Panc1 (cell line): Measurements from ENCODE around the gene OTOP2. TPM values are rescaled to one million over a fixed set of nuclear protein-coding genes. Genes with fewer than 3 reads are reported as not detected.

ENCODE experiments used
- ATAC-seq: fragments of 200-7000 bp; cut with Tn5 transposase; 2 replicates; pipeline ENCODE4 v1.9.1; 2020; ENCODE audit warnings: mild to moderate bottlenecking, moderate library complexity
- BruUV-seq: library from RNA; stranded (reverse); fragments of 400-500 nt; replicated peaks from 2 replicates; lab custom pipeline; 2021; lab: Mats Ljungman, UMichigan
- CTCF ChIA-PET: fragments of 300-600 bp; sonication (Branson Sonifier 250); formaldehyde crosslinking; loops from one replicate; lab custom pipeline; 2022; ENCODE audit warnings: antibody characterized with exemption; lab: Charles Lee
- POLR2A ChIA-PET: fragments of 300-600 bp; sonication (Branson Sonifier 250); formaldehyde crosslinking; loops from one replicate; lab custom pipeline; 2022; ENCODE audit warnings: antibody characterized with exemption; lab: Charles Lee
- DNase-seq: peaks from one replicate; pipeline ENCODE4 v3.0.0-alpha.2; 2010; ENCODE audit warnings: low read depth, low spot score
- H3K27ac ChIP-seq: 2 replicates; pipeline ENCODE4 v1.5.1; 2011; ENCODE audit warnings: mild to moderate bottlenecking, low read length, inconsistent platforms
- H3K27me3 ChIP-seq: fragments of 200-500 bp; sonication (Bioruptor generic); 2 replicates; pipeline ENCODE4 v1.6.0; 2014; ENCODE audit warnings: low read length, inconsistent platforms; ENCODE audit not compliant: control insufficient read depth, insufficient read depth
- H3K36me3 ChIP-seq: fragments of 200-500 bp; sonication (Bioruptor generic); 2 replicates; pipeline ENCODE4 v1.5.1; 2014; ENCODE audit warnings: inconsistent platforms, mild to moderate bottlenecking, low read length, moderate library complexity; ENCODE audit not compliant: control insufficient read depth, insufficient read depth
- H3K4me1 ChIP-seq: 2 replicates; pipeline ENCODE4 v1.5.1; 2011; ENCODE audit warnings: inconsistent platforms, mild to moderate bottlenecking, low read length, moderate library complexity; ENCODE audit not compliant: control insufficient read depth, insufficient read depth
- H3K4me3 ChIP-seq, 2 experiments: 2 replicates each; pipeline ENCODE4 v1.5.1; 2011 to 2012; ENCODE audit warnings: low read depth in 2 of 2, low read length in 2 of 2, mild to moderate bottlenecking in 2 of 2, inconsistent platforms in 1 of 2, moderate library complexity in 1 of 2
- H3K9me3 ChIP-seq: fragments of 200-500 bp; sonication (Bioruptor generic); 2 replicates; pipeline ENCODE4 v1.5.1; 2014; ENCODE audit warnings: low read depth, mild to moderate bottlenecking, inconsistent platforms, low read length, moderate library complexity; ENCODE audit not compliant: control insufficient read depth, insufficient read depth
- POLR2AphosphoS5 ChIP-seq: IDR thresholded peaks from 2 replicates; pipeline ENCODE4 v1.6.1; 2012; ENCODE audit warnings: mild to moderate bottlenecking, low read depth, low read length, moderate library complexity
- SIN3A ChIP-seq: IDR thresholded peaks from 2 replicates; pipeline ENCODE4 v1.6.1; 2012; ENCODE audit warnings: low read depth, mild to moderate bottlenecking, low read length, moderate library complexity, borderline replicate concordance; ENCODE audit not compliant: insufficient read depth
- TCF7L2 ChIP-seq: IDR thresholded peaks from 2 replicates; pipeline ENCODE4 v1.6.1; 2011; ENCODE audit warnings: mild to moderate bottlenecking, low read depth, low read length, inconsistent platforms
- in situ Hi-C: cut with HindIII; loops from 2 replicates; pipeline ENCODE4 v1.10.0; 2016; ENCODE audit warnings: low sequenced_read_pairs, low pct_unique_long_range_greater_than_20kb
- intact Hi-C: fragments of 100-400 bp; cut with micrococcal nuclease; formaldehyde crosslinking; loops from one replicate; pipeline ENCODE4 v1.10.0; 2022; ENCODE audit not compliant: unreplicated experiment
- total RNA-seq: library from RNA; stranded (reverse); gene quantifications from one replicate; pipeline ENCODE4 v1.2.1, GENCODE V29; 2021; ENCODE audit not compliant: unreplicated experiment
- TF ChIP-seq, protein P1 (sequence below), 2 experiments: IDR thresholded peaks; 2 replicates each; pipeline ENCODE4 v1.6.1; 2011 to 2012; ENCODE audit warnings: low read depth in 2 of 2, control low read depth in 1 of 2, low read length in 1 of 2, mild to moderate bottlenecking in 1 of 2, moderate library complexity in 1 of 2; ENCODE audit not compliant: insufficient read depth in 1 of 2
- TF ChIP-seq, protein P2 (sequence below): fragments of 450-650 bp; IDR thresholded peaks from 2 replicates; pipeline ENCODE4 v1.5.1; 2017; ENCODE audit warnings: mild to moderate bottlenecking

The OTOP2 gene
- total RNA-seq, 1 experiment from 2014 or later = not detected

DNA sequence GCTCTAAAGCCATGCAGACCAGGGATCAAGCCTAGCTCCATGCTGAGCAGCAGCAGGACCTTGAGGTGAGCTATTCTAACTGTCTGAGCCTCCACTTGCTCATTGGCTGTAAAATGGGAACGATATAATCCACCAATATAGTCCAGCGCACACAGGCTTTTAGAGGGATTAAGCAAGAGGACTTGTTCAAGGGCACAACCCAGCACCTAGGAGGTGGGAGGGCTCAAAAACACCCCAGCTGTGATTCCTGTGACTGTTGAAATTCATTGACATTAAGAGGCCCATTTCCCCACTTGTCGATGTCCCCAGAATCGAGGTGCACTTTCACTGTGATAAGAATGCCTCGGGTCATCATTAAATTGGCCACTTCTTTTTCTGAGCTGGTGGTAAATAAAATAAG, 5.2 kb upstream of the OTOP2 start:
- TF ChIP-seq POLR2AphosphoS5 = no peak
- TF ChIP-seq, protein P1, sequence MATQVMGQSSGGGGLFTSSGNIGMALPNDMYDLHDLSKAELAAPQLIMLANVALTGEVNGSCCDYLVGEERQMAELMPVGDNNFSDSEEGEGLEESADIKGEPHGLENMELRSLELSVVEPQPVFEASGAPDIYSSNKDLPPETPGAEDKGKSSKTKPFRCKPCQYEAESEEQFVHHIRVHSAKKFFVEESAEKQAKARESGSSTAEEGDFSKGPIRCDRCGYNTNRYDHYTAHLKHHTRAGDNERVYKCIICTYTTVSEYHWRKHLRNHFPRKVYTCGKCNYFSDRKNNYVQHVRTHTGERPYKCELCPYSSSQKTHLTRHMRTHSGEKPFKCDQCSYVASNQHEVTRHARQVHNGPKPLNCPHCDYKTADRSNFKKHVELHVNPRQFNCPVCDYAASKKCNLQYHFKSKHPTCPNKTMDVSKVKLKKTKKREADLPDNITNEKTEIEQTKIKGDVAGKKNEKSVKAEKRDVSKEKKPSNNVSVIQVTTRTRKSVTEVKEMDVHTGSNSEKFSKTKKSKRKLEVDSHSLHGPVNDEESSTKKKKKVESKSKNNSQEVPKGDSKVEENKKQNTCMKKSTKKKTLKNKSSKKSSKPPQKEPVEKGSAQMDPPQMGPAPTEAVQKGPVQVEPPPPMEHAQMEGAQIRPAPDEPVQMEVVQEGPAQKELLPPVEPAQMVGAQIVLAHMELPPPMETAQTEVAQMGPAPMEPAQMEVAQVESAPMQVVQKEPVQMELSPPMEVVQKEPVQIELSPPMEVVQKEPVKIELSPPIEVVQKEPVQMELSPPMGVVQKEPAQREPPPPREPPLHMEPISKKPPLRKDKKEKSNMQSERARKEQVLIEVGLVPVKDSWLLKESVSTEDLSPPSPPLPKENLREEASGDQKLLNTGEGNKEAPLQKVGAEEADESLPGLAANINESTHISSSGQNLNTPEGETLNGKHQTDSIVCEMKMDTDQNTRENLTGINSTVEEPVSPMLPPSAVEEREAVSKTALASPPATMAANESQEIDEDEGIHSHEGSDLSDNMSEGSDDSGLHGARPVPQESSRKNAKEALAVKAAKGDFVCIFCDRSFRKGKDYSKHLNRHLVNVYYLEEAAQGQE (IDR thresholded peaks at IDR 0.05; ENCODE audit: insufficient read depth in 1 of 2, low read depth in 2 of 2, low read length in 1 of 2) = no peak
- no peak for TF ChIP-seq SIN3A
- no peak for TF ChIP-seq TCF7L2
- TF ChIP-seq, protein P2, sequence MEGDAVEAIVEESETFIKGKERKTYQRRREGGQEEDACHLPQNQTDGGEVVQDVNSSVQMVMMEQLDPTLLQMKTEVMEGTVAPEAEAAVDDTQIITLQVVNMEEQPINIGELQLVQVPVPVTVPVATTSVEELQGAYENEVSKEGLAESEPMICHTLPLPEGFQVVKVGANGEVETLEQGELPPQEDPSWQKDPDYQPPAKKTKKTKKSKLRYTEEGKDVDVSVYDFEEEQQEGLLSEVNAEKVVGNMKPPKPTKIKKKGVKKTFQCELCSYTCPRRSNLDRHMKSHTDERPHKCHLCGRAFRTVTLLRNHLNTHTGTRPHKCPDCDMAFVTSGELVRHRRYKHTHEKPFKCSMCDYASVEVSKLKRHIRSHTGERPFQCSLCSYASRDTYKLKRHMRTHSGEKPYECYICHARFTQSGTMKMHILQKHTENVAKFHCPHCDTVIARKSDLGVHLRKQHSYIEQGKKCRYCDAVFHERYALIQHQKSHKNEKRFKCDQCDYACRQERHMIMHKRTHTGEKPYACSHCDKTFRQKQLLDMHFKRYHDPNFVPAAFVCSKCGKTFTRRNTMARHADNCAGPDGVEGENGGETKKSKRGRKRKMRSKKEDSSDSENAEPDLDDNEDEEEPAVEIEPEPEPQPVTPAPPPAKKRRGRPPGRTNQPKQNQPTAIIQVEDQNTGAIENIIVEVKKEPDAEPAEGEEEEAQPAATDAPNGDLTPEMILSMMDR = no peak
- H3K27me3 ChIP-seq = peaks cover 7% of the 10 kb centered on the region; the same call in 1 of the 2 replicates
- CTCF ChIA-PET = interaction anchor here (0.7 to 3.4 kb wide), 4 partner anchors 12 to 42 kb away, joined by 5 to 41 read pairs (median 18); no protein-coding TSS in a partner anchor
- DNase-seq (no peak), ATAC-seq (no peak)
- BruUV-seq = no TSS peak
- intact Hi-C loops (no loop called here), in situ Hi-C loops (no loop called here)
- POLR2A ChIA-PET = no interaction called here
- H3K36me3 ChIP-seq = peaks cover 5% of the 10 kb centered on the region; the same call in 1 of the 2 replicates
- H3K27ac ChIP-seq = no peak overlapping the region
- H3K4me3 ChIP-seq = no peak overlapping the region
- peaks cover 4% of the 10 kb centered on the region; the same call in 1 of the 2 replicates for H3K4me1 ChIP-seq
- no peaks in the 10 kb centered on the region for H3K9me3 ChIP-seq

DNA sequence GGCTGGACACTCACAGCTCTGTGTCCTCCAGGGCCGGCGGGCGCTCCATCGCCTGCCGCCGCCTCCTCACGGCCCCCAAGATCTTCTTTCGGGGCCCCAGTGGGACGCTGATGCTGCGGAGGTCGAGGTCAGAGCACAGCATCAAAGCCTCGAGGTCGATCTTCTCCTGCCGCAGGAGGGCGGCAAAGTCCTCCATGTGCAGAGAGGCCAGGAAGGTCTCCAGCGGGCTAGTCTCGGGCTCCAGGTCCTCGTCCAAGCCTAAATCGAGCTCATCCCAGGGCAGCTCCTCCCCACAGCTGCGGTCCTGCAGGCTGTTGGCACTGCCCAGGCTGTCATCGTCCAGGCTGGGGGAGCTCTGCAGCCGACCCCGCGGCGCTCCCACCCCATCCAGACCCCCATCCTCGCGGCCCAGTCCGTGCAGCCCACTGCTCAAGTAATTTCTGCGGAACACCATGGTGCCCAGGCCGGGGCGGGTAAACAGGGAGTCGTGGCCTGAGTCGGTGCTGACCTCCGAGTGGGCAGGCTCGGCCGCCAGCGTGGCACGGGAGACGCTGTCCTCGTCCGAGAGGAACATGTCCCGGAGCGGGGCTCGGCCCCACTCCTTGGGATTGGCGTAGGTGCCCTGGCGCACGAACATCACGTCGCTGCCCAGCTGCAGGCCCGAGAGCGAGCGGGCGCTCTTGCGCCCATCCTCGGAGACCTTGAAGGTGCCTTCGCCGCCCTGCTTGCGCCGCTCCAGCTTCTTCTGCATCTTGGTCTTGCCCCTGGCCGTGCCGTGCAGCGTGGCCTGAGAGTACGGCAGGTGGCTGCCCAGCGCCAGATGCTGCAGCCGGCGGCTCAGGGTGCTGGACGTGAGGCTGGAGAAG, 4.4 kb upstream of the OTOP2 start:
- no peaks in the 10 kb centered on the region for H3K9me3 ChIP-seq
- TF ChIP-seq, protein P2 = peak; percentile 80
- TF ChIP-seq, protein P1 (IDR thresholded peaks at IDR 0.05; ENCODE audit: insufficient read depth in 1 of 2, low read depth in 2 of 2, low read length in 1 of 2) = no peak
- no peak for TF ChIP-seq POLR2AphosphoS5
- peak; percentile 22; the same call in 1 of the 2 replicates for TF ChIP-seq TCF7L2
- in situ Hi-C loops (no loop called here), intact Hi-C loops (no loop called here)
- DNase-seq = no peak
- H3K4me1 ChIP-seq = peaks cover 4% of the 10 kb centered on the region; the same call in 1 of the 2 replicates
- POLR2A ChIA-PET = no interaction called here
- no peak overlapping the region for H3K27ac ChIP-seq
- peaks cover 11% of the 10 kb centered on the region; the same call in 1 of the 2 replicates for H3K27me3 ChIP-seq
- peak; percentile 68 for ATAC-seq
- BruUV-seq = no TSS peak
- no peak overlapping the region for H3K4me3 ChIP-seq
- CTCF ChIA-PET = interaction anchor here (0.6 to 3.4 kb wide), 5 partner anchors 9 to 135 kb away, joined by 3 to 41 read pairs (median 5); no protein-coding TSS in a partner anchor
- H3K36me3 ChIP-seq = peaks cover 5% of the 10 kb centered on the region; the same call in 1 of the 2 replicates
